ENCODE measurements around the gene CDYL.
A peak's percentile ranks its signal among the peaks of the same experiment; 100 is the strongest.

CDYL gene

GRCh38 chr6:4774715-4775493 is 1.3 kb upstream of the CDYL start:
- DNase-seq, result peak; percentile 33

DNA sequence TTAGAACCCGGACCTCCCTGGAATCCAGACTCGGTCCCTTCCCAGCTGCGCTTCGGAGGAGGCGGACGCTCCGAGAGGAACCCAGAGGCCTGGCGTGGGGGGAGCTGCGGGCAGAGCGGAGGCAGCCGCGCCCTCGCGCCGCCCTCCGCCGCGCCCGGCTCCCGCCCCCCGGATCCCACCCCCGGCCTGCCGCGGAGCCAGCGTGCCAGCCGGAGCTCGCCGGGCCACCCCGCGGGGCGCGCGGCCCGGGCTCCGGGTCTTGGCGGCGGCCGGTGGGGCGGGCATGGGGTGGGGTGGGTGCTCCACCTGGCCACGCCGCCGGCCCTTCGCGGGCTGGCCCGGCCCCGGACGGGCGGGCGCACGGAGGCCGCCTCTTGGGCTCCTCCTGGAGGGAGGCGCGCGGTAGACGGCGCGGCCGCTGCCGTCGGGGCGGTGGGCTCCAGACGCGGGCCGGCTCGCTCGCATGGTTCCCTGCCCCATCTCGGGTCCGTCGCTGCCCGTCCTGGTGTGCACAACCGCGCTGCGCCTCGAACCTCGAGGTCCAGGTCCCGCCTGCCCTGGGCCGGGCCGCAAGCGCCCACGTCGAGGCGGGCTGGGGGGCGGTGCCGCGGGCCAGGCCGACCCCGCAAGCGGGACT is 592 bp upstream of the CDYL start:
- DNase-seq, result peak; percentile 82

DNA sequence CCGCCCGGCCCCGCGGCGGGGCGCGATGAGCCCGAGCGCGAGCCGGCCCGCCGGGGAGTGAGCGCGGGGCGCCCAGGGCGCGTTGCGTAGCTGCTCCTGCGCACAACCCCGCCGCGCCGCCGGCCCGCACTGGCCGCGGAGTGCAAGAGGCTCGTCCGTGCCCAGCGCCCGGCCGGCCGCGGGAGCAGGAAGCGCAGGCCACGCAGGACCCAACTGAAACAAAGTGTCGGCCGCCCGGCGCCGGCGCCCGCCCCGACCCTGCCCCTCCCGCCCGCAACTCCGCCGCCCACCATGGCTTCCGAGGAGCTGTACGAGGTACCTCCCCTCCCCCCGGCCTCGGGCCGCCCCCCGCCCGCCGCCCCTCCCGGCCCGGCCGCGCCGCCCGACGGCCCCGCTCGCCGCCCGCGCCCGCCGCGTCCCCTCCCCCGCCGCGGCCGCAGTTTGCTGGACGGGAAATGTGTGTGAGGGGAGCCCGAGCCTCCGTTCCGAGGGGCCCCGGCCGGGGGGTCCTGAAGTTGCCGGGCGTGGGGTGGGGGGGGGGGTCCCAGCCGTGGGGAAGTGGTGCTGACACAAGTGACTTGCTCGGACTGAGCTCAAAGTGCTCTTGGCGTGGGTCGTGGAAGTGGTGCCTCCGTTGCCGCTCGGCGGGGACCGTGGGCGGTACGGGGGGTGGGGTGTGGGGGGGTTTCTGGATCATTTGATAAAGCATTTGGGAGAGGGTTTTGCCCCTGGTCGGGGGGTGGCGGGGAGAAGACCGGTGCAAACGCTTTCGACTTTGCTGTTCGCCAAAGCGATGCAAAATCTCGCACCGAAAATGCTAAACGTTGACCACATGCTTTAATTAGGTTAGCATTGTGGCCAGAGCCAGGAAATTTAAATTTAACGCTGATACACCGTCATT is 539 bp downstream of the CDYL start:
- DNase-seq, result peak; percentile 48

DNA sequence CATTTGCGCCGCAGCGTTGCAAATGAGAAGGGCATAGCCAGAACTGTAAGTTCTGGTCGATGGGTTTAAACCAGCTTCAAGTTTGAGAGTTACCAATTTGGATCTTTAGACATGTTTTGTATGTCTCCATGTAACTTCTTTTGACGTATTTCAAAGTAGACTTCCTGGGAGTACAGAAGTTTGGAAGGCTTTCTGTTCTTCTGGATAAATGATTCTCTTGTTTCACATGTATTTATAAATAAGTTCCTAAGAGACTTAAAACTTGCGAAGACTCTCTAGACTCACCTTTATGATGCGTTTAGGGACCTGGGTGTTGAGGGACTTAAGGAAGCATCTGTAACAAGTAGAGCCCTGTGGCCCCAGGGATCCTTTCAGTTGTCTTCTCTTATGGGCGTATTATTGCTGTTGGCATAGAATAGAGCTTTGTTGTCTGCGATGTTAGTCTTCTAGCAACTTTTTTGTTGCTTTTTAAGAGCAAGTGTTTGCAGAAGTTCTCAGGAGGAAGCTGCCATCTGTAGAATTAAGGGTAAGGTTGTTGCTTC is 1.3 kb downstream of the CDYL start:
- DNase-seq, result no peak

- DNase-seq, result no peak
Observed at GRCh38 chr6:4778086-4778485, 1.9 kb downstream of the CDYL start.

GRCh38 chr6:4780360-4780812 is 4.2 kb downstream of the CDYL start:
- no peak for DNase-seq

DNA sequence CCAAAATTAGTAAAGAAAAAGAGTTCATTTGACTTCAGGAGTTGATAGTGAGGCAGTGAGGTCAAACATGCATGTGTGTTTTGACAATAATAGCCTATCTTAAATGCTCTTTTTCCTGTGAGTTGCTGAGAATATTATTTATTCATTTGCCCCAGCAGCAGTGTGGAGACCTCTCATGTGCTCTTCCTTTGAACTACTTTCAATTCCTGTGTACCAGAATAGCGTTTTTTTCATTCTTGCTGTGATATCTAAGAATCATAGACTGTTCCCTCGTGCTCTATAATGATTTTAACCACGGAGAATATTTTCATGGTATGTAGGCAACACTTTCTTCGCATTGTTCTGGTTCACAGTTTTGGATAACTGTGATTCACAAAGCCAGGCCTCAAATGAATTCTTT is 5.2 kb downstream of the CDYL start:
- DNase-seq, result no peak

- no peak for DNase-seq
Observed at GRCh38 chr6:4781967-4782575, 5.9 kb downstream of the CDYL start.

GRCh38 chr6:4786996-4787395 is 10.8 kb downstream of the CDYL start:
- DNase-seq, result no peak

DNA sequence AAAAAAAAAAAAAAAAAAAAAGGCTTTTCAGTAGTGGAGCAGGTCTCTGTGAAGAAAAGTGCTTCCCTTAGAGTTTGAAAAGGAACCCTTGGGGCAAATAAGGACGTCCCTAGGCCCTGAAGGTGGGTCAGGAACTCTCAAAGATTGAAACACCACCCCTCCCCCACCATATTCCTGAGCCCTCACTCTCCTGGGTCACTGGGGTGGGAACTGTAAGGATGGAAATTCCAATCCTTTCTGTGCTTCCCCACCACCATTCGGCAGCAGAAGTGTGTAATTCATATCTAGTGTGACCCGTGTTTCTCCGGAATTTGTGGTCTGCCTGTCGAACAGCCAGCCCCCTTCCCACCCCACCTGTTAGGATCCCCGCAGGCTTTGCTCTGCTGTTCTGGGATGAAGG is 12.3 kb downstream of the CDYL start:
- no peak for DNase-seq

GRCh38 chr6:4788953-4789584 is 12.9 kb downstream of the CDYL start:
- DNase-seq, result no peak

- DNase-seq, result no peak
Observed at GRCh38 chr6:4790158-4790899, 14.1 kb downstream of the CDYL start.

DNA sequence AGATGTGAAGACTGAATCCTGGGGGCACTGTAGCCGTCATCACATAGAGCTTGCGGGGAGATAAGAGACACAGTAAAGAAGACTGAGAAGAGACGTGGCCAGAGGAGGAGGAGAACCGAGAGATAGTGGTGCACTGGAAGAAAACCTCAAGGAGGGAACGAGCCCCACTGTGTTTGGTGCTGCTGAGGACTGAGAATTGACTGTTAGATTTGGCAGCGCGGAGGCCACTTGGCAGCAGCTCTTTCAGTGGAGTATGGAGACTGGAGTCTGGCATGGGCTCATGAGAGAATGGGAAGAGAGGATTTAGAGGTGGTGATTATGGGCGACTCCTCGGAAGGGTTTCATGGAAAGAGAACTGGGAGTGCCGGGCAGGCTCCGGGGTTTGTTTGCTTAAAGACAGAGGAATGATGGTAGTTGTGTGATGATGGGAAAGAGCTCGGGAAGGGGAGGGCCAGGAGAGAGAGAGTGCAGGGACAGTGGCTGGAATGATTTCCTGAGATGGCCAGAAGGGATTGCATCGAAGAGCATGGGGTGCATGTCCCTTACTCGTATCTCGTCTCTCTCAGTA is 18.0 kb downstream of the CDYL start:
- DNase-seq, result no peak

DNA sequence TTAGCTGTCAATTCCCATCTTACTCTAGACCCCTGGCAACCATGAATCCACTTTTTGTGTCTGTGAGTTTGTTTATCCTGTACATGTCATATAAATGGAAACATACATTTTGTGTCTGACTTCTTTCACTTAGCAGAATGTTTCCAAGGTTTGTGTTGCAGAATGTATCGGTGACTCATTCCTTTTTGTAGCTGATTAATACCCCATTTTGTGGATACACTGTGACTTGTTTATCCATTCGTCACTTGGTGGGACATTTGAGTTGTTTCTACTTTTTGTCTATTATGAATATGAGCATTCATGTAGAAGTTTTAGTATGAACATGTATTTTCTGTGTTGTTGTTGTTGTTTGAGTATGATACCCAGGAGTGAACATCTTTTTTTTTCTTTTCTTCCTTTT is 21.4 kb downstream of the CDYL start:
- DNase-seq, result no peak

- DNase-seq, result no peak
Observed at GRCh38 chr6:4799912-4800311, 23.7 kb downstream of the CDYL start.

DNA sequence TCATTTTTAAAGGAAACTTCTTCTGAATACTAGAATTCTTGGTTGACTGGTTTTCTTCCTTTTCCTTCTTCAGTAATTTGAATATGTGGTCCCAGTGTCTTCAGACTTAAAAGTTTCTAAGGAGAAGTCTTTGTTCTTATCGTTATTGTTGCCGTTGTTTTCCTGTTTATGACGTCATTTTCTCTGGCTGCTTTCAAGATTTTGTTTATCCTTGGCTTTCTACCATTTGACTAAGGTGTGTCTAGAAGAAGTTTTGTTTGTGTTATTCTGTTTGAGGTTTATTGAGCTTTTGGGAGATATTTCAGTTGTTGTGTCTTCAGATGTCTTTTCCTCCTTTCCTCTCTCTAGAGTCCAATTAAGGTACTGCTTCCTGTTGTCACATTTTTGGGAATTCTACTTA is 24.5 kb downstream of the CDYL start:
- DNase-seq, result no peak

GRCh38 chr6:4801491-4802110 is 25.4 kb downstream of the CDYL start:
- no peak for DNase-seq

DNA sequence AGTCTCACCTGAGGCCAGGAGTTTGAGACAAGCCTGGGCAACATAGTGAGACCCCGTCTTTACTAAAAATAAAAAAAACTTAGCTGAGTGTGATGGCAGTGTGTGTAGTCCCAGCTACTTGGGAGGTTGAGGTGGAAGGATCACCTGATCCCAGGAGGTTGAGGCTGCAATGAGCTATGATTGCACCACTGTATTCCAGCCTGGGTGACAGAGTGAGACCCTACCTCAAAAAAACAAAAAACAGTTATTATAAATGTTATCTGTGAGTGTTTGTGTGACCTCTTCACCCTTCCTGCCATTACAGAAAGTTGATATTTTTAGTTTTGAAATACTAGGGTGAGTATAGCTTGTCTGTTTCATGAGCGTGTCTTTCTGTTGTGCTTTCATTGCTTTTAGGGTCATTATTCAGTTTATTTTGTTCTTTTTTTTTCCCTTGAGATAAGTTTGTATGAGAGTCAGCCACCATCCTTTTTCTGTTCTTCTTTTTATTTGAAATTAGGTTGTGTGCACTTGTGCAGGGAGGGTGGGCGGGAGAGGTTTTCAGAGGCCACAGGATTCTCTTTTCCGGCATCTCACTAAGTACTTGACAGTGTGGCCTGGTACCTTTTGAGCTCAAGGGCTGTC is 26.2 kb downstream of the CDYL start:
- DNase-seq, result no peak

DNA sequence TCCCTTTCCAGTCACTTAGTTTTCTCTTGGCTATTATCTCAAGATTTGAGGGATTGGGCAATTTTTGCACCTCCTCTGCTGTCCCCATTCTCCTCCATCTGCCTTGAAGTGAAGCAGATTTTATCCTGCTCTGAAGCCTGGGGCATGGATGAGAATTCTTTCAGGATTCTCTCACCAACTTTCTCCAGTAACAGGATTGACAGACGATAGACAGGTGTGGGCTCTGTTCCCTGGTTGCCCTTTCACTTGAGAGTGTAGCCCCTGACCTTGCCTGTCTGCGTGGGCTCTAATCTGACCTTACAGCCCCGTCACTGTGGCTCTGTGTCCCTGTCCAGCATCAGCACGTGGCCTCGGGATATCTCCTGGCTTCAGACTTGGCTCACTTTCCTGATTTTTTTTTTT is 27.1 kb downstream of the CDYL start:
- no peak for DNase-seq

GRCh38 chr6:4804095-4804494 is 27.9 kb downstream of the CDYL start:
- DNase-seq, result no peak

All from CD4-positive, alpha-beta T cell treated with Interleukin-6 for 4 hours (primary cell).